Measurements from ENCODE around the gene ADCY7. TPM values are rescaled to one million over a fixed set of nuclear protein-coding genes. Genes with fewer than 3 reads are reported as not detected.

Gene ADCY7
- total RNA-seq, 1 donor from 2014 or later: 16.7 TPM

DNA sequence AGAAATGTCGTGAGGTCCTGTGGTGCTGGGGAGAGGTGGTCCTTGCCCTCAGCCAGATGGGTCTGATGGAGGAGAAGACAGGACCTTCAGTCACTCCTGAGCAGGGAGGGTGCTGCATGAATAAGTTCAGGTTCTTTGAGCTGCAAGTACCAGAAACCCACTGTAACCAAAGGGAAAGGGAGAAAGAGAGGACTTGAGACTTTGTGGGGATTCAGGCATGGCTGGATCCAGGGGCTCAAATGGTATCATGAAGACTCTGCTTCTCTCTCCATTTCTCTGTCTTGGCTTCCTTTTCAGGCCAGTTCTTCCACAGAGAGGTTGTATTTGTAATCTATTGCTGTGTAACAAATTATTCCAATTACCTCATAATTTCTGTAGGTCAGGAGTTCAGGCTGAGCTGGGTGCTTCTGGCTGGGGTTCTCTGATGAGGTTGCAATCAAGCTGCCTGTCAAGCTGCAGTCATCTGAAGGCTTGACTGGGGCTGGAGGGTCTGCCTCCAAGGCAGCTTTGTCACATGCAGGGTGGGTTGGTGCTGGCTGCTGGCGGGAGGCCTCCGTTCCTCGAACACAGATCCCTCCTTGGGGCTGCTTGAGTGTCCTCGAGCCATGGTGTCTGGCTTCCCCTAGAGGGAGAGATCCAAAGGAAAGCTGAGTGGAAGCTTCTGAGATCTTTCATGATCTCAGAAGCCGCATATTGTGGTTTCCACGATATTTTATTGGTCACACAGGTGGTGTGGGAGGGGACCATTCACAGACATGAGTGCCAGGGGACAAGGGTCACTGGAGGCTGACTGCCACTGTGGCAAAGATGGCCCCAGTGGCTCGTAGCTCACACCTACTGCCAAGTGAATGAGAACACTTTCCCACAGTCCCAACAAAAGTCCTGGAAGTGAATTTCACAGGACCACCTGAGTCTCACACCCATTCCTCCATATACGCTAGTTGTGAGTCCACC lies 5.9 kb upstream of the ADCY7 start:
- no peak for DNase-seq
- Mint-ChIP-seq H3K27me3 (ENCODE audit: unreplicated experiment) (peaks cover 7% of the 10 kb centered on the region), H3K27ac (ENCODE audit: unreplicated experiment) (peak overlapping the region; percentile 83), H3K4me1 (ENCODE audit: low read depth, unreplicated experiment) (peaks cover 33% of the 10 kb centered on the region), H3K4me3 (ENCODE audit: unreplicated experiment) (no peak overlapping the region), H3K36me3 (ENCODE audit: unreplicated experiment) (no peaks in the 10 kb centered on the region), H3K9me3 (ENCODE audit: unreplicated experiment) (peaks cover 10% of the 10 kb centered on the region)
- TF ChIP-seq, protein P1, sequence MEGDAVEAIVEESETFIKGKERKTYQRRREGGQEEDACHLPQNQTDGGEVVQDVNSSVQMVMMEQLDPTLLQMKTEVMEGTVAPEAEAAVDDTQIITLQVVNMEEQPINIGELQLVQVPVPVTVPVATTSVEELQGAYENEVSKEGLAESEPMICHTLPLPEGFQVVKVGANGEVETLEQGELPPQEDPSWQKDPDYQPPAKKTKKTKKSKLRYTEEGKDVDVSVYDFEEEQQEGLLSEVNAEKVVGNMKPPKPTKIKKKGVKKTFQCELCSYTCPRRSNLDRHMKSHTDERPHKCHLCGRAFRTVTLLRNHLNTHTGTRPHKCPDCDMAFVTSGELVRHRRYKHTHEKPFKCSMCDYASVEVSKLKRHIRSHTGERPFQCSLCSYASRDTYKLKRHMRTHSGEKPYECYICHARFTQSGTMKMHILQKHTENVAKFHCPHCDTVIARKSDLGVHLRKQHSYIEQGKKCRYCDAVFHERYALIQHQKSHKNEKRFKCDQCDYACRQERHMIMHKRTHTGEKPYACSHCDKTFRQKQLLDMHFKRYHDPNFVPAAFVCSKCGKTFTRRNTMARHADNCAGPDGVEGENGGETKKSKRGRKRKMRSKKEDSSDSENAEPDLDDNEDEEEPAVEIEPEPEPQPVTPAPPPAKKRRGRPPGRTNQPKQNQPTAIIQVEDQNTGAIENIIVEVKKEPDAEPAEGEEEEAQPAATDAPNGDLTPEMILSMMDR (IDR thresholded peaks at IDR 0.05; ENCODE audit: partially characterized antibody, unreplicated experiment): no peak

DNA sequence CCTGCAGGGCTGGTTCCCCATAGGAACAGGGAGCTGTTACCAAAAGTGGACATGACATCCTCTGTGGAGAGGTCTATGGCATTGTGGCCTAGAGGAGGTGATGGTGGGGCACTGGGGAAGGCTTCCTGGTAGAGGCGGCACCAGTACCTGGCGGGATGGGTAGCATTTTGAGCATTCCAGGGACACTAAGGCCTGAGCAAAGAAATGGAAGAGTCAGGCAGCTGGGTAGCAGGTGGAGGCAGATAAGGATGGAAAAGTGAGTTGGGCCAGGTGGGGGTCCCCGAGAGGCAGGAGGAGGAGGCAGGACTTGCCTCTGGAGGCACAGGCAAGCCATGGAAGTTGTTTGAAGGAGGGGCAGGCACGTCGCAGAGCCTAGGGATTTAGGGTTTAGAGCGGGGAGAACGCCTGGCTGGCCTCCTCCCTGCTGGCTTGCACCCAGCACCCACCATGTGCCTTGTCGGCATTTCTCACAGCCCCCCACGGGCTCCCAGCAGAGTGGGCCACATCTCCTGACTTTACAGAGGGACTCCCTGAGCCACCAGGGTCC lies 5.1 kb upstream of the ADCY7 start:
- Mint-ChIP-seq H3K4me3 (ENCODE audit: unreplicated experiment) (no peak overlapping the region), H3K9me3 (ENCODE audit: unreplicated experiment) (peaks cover 10% of the 10 kb centered on the region), H3K27me3 (ENCODE audit: unreplicated experiment) (peaks cover 7% of the 10 kb centered on the region), H3K27ac (ENCODE audit: unreplicated experiment) (no peak overlapping the region), H3K4me1 (ENCODE audit: low read depth, unreplicated experiment) (peaks cover 33% of the 10 kb centered on the region), H3K36me3 (ENCODE audit: unreplicated experiment) (no peaks in the 10 kb centered on the region)
- DNase-seq: no peak
- TF ChIP-seq, protein P1 (IDR thresholded peaks at IDR 0.05; ENCODE audit: partially characterized antibody, unreplicated experiment): no peak

DNA sequence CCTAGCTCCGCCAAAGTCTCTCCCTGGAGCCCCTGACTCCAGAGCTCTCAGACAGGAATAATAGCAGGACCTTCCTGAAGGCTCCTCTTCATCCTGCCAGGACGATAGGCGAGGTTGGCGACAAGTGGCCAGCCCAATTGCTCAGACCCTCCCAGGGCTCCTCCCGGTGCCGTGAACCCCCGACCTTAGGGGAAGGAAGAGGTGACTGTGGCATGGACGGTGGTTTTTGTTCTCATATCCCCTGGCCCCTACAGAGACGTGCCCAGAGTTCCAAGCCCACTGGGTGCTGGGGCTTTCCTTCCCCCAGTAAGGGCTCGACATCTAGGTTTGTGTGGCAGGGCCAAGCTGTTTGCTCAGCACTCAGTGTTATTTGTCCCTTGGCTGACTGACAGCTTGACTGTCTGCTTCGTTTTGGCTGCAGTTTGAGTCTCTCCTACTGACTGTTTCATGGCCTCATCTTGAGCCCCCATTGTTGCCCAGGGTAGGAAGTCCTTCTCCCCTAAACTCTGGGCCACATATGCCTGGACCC lies 4.6 kb upstream of the ADCY7 start:
- peaks cover 10% of the 10 kb centered on the region for H3K9me3 Mint-ChIP-seq (ENCODE audit: unreplicated experiment)
- H3K4me3 Mint-ChIP-seq (ENCODE audit: unreplicated experiment): no peak overlapping the region
- peaks cover 34% of the 10 kb centered on the region for H3K4me1 Mint-ChIP-seq (ENCODE audit: low read depth, unreplicated experiment)
- TF ChIP-seq, protein P1 (IDR thresholded peaks at IDR 0.05; ENCODE audit: partially characterized antibody, unreplicated experiment): no peak
- H3K27me3 Mint-ChIP-seq (ENCODE audit: unreplicated experiment): peaks cover 7% of the 10 kb centered on the region
- no peaks in the 10 kb centered on the region for H3K36me3 Mint-ChIP-seq (ENCODE audit: unreplicated experiment)
- peak overlapping the region; percentile 59 for H3K27ac Mint-ChIP-seq (ENCODE audit: unreplicated experiment)
- no peak for DNase-seq

DNA sequence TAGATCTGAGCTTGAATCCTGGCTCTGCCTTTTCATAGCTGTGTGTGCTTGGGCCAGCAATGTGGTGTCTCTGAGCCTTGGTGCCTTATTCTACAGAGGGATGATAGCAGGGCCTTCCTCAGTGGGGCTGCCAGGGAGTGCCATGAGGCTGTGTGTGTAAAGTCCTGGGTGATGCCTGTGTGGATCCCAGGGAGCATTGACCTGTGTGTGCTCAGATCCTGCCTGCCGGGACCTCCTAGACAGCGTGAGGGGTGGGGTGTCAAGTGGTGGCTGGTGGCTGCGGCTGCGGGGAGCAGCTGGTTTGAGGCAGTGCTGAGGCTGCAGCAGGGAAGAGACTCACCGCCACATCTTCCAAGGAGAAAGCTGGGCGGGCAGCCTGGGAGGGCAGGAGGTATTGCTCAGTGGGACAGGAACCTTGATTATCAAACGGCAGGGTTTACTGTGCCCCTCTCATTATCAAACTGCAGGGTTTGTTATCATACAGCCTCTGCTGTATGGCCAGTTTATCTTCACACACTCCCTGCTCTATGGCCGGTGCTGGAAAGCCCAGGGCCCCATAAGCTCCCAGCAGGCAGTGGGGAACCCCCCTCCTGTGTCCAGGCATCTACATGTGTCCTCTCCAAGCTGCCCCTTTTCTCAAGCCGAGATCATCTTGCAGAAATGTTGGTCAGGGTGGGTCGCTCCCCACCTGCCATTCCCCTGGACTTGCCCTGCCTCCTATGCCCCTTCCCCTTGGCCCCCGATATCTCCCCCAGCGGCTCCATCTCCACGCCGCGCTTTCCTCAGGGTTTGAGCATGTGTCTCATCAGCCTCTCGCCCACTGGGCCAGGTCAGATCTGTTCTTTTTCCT lies 3.1 kb upstream of the ADCY7 start:
- TF ChIP-seq, protein P1 (IDR thresholded peaks at IDR 0.05; ENCODE audit: partially characterized antibody, unreplicated experiment): no peak
- H3K4me1 Mint-ChIP-seq (ENCODE audit: low read depth, unreplicated experiment): peaks cover 39% of the 10 kb centered on the region
- H3K27me3 Mint-ChIP-seq (ENCODE audit: unreplicated experiment): peaks cover 7% of the 10 kb centered on the region
- no peak overlapping the region for H3K4me3 Mint-ChIP-seq (ENCODE audit: unreplicated experiment)
- no peak overlapping the region for H3K27ac Mint-ChIP-seq (ENCODE audit: unreplicated experiment)
- H3K9me3 Mint-ChIP-seq (ENCODE audit: unreplicated experiment): peaks cover 10% of the 10 kb centered on the region
- no peak for DNase-seq
- no peaks in the 10 kb centered on the region for H3K36me3 Mint-ChIP-seq (ENCODE audit: unreplicated experiment)

Data from glutamatergic neuron (in vitro differentiated cells).